NCI-H446 treated with DMSO at 0.1 percent for 48 hours (cell line): Measurements from ENCODE around the gene CNTNAP2.

ENCODE experiments used
- DNase-seq: peaks from one replicate; lab custom pipeline; 2025; lab: John Stamatoyannopoulos, UW

CNTNAP2 gene

DNA sequence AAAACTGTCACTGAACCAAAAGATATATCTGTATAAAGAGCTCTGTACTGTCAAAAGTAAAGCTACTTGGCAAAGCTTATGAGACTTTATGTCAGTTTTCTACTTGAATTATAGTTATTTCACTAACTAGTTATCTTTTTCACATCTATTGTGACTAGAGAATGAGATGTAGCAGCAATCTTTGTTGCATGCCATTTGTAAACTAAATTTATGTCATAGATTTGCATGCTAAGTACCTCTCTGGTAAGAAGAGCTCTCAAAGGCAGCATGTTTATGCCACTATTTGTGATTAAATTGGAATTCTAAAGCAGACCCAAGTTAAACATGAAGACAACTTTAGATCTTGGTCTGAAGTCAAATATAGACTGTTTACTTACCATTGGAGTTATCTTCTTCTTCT is 300.6 kb downstream of the CNTNAP2 start:
- DNase-seq, result no peak

DNA sequence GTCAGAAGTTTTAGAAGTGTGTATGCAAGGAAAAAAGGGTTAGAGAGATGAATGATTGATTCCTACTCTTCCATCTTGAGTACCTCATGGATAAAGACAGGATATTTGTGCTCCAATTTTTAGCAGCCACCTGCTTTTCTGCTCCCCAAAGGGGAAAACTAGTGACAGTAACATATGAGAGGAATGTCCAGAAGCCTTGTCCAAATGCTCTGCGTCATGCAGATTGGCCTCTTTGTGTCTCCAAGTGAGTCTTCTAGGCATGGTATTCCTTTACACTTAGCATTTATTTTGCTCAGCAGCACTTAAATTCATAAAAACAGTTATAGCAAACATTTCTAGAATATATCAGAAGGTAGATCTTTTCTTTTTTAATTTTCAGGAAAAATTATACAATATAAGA is 306.8 kb downstream of the CNTNAP2 start:
- no peak for DNase-seq

DNA sequence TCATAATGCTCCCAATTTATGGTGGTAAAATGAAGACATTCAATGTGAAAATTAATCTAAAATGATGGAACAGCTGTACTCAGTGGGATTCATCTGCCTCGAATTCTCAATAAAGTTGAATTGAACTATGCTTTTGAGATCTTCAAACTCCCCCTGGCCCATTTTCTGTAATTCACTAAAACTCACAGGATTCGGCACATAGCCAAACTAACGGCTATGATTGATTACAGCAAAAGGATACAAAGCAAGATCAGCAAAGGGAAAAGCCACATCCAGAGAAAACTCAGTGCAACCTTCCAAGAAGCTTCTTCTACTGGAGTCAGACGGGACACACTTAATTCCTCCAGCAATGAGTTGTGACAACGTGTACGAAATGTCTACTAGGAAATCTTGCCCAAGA is 307.5 kb downstream of the CNTNAP2 start:
- DNase-seq, result no peak

DNA sequence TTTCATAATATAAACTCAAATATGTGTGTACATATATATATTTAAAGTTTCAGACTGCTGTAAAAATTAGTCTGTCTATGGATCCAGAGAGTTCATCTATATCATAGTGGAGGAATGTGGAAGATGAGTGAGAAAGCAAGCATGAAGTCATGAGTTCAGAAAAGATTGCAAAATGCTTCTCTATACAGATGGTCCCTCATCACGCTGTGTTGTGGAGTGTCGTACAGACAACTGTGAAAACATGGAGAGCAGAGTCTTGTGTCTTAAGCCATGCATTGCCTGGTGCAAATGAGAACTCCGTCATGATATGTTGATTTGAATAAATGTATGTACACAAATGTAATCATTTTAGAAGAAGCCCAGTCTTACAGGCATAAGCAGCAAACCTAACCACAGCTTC is 316.9 kb downstream of the CNTNAP2 start:
- no peak for DNase-seq

DNA sequence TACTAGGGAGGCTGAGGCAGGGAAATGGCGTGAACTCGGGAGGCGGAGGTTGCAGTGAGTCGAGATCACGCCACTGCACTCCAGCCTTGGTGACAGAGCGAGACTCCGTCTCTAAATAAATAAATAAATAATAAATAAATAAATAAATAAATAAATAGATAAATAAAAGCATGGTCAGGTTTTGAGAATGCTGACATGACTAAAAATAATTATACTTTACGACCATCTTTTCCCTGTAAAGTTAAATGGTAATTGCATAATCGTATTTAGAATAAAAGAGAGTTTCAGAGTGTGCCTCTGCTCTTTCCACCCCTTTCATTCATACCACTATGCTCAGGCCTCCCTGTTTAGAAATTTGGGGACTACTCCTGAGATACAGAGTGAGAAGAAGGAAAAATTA is 326.5 kb downstream of the CNTNAP2 start:
- no peak for DNase-seq

DNA sequence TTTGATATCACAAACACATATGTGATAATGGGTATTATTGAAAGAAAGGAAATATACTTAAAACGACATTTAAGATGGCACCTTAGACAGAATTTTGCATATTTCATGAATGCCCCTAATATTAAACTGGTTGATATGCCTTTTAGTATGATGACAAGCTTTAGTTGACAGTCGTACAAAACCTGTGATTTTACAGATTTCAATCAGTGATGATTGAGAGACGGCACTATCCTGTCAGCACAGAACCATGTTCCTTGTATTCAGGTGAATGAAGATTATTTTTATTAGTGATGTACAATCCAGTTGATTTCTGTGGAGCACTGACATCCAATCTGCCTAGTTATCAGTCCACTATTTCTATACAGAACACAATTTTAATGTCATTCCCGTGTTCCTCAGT is 333.0 kb downstream of the CNTNAP2 start:
- DNase-seq, result no peak

DNA sequence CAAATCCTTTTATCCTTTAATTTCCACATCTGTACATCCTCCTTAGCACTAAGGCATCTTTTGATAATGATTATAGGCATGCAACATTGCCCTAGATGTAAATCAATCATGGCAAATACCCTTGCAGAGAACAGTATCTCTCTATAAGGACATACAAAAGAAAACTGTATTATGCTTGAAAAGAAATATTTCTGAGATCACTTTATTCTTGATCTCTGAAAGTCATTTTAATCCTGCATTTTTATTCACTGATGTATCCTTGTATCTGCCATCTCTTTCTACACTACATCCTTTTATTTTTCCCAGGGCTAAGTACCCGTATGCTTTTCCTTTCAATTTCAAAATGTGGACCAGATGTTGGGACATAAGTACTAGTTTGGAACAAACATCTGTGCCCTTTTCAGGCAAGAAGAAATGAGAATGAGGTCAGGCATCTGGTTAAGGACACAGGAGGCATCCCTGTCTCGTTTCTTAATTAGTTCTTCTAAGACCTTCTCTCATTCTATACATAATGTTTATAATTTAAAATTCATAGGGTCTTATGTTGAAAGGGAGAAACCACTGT is 338.6 kb downstream of the CNTNAP2 start:
- no peak for DNase-seq

DNA sequence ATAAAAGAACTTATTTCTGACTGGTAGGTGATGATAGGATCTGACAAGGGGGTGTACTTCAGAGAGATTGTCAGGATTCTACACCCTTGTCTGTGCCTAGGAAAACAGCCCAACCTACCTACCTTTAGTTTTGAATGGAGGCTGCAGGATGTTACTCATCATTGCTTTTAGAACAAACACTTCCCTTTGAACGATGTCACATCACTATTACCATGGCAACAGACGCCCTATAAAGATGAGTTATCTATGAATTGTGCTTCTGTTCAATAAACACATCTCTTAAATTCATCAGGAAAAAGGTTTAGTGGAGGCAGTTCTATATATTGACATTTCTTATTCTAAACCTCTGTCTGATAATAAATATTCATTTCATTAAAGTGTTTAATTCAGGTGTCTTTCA is 362.4 kb downstream of the CNTNAP2 start:
- DNase-seq, result no peak

DNA sequence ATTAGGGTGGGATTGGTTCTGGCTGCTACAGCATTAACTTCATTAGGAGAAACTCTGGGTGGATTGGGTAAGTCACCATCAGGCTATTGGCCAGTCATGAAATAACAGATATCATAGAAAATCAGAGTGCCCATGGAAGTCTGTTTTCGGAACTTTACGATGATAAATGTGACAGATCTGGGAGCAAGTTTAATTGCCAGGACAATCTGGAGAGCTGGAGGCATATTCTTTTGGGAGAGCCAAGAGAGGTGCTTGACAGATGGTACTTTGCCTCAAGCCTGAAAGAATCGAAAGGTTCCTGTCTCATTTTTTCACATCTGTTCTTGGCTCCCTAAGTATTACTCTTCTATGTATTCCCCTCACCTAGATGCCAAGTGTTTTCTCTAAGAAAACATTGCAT is 369.9 kb downstream of the CNTNAP2 start:
- peak; percentile 98 for DNase-seq

DNA sequence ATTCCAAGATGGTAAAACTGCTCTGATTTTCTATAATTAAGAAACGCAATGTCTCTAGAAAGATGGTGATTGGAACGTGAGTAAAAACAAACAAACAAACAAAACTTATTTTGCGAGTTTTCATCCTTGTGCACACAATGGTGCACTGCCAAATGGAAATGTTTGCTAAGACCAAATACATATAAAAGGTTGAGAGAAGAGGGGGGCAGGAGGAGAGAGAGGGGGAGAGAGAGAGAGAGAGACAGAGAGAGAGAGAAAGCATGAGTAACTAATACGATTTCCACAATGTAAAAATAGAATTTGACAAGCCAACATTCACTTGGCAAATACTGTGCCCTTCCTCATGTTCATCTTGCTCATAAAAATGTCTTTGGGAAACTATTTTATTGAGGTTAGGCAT is 375.4 kb downstream of the CNTNAP2 start:
- DNase-seq, result no peak

DNA sequence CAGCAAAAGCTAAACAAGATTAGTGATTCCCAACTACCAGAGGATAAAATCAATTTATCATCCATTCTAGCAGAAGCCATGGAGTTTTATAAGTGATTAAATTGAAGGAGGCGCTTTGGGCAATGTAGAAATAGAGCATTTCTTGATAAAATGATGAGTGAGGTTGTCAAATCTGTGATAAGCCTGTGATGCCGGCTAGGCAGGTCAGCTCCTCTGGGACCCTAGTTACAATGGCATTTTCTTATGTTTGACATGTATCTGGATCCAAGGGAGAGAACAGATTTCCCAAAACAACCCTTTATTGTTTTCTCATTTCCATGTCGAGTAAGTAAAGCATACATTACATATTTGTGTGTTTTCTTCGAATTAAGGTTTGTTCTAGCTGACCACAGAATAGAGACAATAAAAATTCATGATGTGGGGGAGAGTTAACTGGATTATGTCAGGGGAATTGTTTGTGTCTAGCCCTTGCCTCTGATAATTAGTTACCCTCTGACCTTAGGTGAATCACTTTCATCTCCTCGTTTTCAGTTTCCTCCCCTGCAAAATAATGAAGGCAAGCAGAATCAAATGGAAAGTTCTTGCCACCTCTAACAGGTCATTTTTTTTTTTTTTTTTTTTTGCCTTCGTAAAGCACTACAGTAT is 378.5 kb downstream of the CNTNAP2 start:
- no peak for DNase-seq

DNA sequence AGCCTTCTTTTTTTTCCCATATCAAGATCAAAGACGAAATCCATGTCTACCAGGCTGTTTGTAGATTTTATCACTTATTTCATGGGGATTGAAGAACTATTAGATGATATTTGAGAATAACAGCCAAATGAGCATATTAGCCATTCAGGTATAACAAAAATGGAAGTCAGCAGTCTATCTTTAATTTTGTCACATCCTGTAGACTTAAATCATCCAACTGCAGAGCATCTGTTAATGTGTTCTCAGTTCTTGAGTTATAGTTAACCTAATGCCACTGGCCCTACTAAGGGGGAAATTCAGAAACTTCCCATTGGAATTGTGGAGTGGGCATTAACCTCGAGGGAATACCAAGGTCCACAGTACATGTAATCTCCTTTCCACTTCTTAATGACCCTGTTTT is 380.1 kb downstream of the CNTNAP2 start:
- no peak for DNase-seq

DNA sequence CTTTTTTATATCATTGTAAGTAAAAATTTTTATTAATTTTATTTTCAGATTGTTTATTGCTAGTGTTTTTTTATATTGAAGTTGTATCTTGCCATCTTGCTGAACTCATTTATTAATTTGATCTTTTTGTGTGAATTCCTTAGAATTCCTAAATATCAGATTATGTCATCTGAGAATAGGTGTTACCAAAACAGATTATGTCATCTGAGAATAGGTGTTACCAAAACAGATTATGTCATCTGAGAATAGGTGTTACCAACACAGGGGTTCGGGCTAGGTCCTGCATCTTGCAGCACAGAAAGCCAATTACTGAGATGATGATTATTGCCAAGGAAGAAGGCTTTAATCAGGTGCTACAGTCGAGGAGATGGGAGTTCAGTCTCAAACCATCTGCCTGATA is 383.4 kb downstream of the CNTNAP2 start:
- DNase-seq, result no peak

DNA sequence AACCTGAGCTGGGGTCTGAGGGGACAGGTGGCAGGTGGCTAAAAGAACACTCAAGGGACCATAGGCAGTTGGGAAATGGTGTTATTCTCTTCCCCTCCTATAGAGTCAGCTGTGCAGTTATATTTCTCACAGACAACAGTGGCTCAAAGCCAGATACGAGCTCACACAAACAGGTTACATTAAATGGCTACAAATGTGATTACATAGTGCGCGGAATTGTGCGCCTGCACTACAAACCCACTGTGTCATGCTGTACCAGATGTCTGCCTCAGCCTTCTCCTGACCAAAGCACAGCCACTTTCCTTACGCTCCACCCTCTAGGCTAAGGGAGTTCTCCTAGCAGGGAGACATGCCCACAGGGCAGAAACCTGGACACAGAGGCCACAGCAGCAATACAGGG is 387.2 kb downstream of the CNTNAP2 start:
- no peak for DNase-seq

DNA sequence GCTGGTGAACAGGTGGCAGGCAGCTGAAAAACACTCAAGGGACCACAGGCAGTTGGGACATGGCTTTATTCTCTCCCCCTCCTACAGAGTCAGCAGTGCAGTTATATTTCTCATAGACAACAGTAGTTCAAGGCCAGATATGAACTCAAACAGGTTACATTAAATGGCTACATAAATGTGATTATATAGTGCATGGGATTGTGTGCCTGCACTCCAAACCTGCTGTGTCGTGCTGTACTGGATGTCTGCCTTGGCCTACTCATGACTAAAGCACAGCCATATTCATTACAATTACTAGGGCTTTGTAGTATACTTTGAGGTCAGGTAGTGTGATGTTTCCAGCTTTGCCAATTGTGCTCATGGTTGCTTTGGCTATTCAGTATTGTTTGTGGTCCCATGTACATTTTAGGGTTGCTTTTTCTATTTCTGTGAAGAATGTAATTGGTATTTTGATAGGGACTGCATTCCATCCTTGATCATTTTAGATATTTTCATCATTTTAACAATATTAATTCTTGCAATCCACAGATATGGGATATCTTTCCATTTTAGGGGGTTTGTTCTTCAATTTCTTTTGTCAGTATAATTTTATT is 393.6 kb downstream of the CNTNAP2 start:
- no peak for DNase-seq

DNA sequence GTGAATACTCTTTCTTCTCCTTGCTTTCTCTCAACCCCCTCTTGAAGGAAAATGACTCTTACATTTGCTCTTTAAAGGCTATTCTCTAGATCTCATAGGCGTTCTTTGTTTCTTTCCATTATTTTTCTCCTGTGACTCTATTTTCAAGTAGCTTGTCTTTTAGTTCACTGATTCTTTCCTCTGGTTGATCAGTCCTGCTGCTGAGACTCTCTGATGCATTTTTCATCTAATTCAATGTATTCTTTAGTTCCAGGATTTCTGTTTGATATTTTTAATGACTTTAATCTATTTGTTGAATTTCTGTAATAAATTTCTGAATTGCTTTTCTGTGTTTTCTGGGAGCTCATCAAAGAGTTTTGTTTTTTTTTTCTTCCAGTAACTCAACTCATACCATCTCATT is 397.7 kb downstream of the CNTNAP2 start:
- DNase-seq, result no peak

DNA sequence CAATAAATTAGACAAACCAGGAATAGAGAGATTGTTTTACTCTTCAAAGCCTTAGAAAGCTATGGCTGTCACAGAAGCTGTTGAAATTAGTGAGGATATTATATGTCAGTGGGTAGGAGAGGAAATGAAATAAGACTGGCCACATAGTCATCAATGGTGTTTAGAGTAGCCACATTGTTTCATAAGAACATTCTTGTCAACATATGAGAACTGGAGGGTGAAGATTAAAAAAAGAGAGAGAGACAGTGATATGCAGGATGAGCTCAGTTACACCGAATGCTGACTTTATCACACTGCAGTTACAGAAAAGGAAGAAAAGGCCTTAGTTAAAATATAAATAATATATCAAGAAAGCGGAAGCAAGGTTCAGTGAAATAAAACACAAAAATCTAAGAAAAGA is 412.0 kb downstream of the CNTNAP2 start:
- no peak for DNase-seq

DNA sequence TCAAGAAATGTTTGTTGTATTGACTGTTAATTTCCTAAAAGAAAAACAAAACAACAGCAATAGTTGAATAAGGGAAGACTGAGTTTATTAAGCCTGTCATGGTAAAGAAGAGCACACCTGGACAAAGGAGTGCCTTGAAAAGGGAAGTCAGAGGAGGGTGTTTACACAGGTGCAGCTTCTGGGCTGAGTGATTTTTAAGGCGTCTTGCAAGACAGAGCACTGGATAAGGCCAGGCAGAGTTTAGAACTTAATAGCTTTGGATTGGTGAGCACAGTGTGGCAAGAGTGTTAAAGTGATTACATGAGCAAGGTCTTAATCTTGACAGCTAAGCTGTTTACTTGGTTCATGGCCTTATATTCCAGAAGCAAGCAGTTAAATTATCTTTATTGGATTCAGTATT is 423.2 kb downstream of the CNTNAP2 start:
- no peak for DNase-seq

DNA sequence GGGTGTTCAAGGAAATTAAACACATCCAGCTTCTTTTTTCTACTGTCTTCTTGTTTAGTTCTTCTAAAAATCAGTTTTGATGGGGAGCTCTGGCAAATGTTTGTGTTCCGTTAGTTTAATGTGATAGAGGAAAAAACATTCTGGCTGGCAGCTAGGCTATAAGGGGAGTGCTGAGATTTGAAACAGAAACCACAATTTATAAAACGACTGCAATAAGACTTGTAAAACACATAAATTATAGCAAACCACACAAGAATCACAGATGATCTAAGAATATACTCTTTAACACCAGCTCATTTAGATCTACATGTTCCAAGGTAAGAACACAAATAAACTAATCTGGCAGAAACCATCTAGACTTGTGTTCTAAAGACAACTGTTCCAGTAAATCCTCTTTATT is 425.5 kb downstream of the CNTNAP2 start:
- no peak for DNase-seq

DNA sequence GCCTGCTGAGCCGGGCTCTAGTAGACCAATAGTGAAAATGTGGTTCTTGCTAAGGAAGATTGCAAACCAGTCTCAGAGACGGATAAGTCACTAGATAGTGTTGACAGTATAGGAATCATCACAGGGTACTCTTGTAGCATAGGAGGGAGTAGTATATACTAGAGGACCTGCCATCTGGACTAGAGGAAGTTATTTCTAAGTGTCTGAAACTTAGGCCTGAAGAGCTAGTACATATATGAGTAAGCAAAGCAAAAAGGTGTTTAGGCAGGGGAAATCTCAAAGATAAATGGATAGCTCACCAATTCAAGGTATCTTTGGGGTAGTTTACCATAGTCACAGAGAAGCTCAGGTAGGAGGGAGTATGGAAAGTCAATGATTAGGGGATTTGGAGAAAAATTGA is 428.1 kb downstream of the CNTNAP2 start:
- no peak for DNase-seq

DNA sequence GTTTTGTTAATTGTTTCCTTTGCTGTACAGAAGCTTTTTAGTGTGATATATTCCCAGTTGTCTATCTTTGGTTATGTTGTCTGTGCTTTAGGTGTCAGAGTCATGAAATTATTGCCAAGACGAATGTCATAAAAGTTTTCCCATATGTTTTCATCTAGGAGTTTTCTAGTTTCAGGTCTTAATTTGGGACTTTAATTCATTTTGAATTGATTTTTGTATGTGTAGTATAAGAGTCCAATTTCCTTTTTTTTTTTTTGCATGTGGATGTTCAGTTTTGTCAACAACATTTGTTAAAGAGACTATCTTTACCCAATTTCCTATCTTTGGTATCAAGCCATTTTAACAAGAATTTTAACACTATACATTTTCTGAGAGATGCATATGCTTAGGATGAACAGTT is 432.2 kb downstream of the CNTNAP2 start:
- no peak for DNase-seq

DNA sequence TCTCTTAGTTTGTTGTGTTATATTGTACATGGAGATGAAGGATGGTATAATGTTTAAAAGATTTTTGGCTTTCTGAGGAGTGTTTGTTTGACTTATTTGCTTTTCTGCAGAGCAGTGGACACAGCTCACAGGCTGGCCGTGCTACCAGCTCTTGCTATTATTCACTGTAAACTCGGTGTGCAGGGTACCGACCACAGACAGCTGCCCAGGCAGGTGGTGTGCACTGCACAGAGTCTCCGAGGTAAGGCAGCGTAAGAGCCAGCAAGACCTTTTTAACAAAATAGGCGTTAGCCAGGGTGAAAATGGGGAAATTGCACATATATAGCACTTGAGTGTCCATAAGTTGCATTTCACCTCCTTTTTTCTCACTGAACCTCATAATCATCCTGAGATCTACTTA is 438.0 kb downstream of the CNTNAP2 start:
- DNase-seq, result no peak

DNA sequence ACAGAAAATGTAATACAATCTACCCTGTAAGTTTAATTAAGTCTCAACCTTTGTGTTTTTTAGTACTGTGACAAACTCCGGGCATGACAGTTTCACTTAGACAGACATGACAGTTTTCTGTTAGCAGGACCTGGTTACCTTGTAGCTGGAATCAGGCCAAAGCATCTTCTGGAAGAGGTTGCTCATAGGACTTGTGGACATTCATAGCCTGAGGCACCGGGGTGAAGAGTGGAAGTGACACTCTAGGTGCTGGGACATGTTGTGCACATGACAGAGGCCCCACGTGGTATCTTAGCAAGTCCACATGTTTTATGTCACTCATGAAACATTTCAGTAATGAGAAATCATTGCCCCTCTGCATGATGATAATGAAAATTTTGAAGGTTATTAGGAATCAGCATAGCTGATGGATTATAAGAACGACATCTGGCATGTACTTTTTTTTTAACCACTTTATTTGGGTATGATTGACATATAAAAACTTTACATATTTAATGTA is 441.4 kb downstream of the CNTNAP2 start:
- DNase-seq, result no peak

DNA sequence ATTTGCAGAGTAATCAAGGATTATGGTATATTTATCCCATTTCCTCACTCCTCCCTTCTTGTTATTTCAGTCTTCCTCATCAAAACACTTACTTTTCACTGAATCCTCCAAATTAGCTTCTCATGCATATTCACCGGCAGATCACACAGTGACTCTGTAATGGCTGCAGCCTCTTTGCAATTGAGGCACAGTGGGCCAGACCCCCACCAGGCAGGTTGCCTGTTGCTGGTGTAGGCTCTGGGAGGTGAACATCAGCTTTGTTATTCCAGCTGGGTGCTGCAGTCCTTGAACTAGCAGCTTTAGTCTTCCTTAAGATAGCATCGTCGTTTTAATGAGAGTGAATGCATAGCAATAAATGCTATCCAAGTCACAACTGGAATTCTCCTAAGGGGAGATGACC is 449.3 kb downstream of the CNTNAP2 start:
- no peak for DNase-seq
